Forelimb muscle (tissue), 1 donor: ENCODE data around the gene RSPH6A. TPM values are rescaled to one million over a fixed set of nuclear protein-coding genes. Genes with fewer than 3 reads are reported as not detected.
A peak's percentile ranks its signal among the peaks of the same experiment; 100 is the strongest.
"Not testable (repeated sequence)": the region's sequence is repeated elsewhere in the genome, so short reads cannot be mapped to it uniquely, and the experiment has no call there.

Experiments
- DNase-seq: peaks from one replicate; pipeline ENCODE4 v3.0.0-alpha.2; 2013; ENCODE audit warnings: low read depth
- polyA plus RNA-seq: library from polyadenylated mRNA; unstranded; fragments of 120-200 nt; gene quantifications from one replicate; pipeline ENCODE4 v1.2.1, GENCODE V29; 2013; ENCODE audit not compliant: insufficient read length

Gene RSPH6A
- polyA plus RNA-seq, 1 donor, result not detected

DNA sequence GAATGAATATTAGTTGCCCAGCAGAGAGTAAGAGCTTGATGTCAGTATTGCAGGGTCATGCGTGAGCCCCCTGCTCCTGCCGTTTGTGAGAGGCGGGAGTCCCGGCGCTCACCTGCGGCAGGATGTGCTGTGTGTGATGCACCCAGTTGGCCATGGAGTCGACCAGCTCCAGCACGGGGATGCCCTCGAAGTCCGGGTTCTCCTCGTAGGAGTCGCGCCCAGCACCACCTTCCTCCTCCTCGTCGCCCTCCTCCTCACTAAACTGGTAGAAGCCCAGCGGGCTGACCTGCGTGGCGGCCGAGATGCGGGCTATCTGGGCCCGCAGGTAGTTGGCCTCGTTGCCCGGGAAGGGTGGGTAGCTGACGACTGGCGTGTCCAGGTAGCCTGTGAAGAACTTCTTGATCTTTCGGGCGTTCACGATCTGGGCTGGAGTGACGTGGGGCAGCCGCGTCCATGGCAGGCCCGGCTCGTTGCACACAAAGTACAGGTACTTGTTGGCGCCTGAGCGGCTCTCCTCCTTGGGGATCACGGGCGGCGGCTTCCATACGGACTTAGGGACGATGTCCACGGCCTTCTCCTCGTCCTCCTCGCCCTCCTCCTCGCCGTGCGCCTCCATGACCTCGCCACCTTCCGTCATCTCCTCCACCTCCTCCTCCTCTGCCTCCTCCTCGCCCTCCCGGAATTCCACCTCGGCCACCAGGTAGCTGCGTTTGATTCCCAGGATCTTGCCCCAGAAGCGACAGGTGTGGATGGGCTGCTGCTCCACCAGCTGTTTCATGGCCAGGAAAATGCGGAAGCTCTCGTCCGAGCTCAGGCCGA, 10.8 kb downstream of the RSPH6A start:
- no peak for DNase-seq

- DNase-seq, result no peak
These were observed 13.4 kb downstream of the RSPH6A start for GRCh38 chr19:45801603-45802175.

- no peak for DNase-seq
These were observed 15.0 kb downstream of the RSPH6A start for GRCh38 chr19:45800070-45800553.

DNA sequence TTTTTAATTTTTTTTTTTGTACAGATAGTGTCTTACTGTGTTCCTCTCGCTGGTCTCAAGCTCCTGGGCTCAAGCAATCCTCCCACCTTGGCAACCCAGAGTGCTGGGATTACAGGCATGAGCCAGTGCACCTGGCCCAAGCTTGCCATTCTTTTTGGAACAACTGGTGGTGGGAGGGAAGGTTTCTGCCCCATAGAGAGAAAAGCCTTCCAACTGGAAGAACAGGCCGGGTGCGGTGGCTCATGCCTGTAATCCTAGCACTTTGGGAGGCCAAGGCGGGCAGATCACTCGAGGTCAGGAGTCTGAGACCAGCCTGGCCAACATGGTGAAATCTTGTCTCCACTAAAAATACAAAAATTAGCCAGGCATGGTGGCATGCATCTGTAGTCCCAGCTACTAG, 15.6 kb downstream of the RSPH6A start:
- DNase-seq, result not testable (repeated sequence)

DNA sequence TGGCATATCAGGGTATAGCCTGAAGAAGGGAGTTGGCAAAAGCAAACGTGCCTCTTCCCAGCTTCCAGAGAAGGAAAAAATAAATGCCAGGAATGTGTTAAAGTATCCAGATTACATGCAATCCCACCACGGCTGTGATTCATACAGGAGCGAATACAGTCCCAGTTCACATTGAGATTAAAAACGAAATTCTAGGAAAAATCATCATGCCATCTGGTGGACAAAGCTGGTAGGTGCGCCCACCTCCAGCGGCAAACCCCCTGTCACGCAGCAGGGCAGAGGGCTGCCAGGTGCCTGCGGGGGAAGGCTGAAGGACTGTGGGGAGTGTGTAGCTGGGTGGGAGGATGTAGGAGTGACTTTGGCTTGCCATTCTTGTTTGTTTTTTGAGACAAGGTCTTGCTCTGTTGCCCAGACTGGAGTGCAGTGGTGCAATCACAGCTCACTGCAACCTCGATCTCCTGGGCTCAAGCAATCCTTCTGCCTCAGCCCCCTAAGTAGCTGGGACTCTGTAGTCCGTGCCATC, 16.1 kb downstream of the RSPH6A start:
- no peak for DNase-seq

DNA sequence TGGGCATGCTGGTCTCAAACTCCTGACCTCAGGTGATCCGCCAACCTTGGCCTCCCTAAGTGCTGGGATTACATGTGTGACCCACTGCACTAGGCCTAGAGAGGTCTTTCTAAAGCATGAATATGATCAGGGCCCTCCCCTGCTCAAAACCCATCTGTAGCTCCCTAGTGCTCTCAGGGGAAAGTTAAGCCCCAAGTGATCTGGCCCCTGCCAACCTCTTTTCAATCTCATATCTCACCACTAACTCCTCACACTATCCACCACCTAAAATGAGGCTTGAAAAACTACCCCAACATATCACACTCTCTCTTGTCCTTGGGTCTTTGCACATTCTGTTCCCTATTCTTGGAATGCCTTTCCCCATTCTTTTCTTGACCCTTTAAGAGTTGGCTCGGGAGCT, 20.5 kb downstream of the RSPH6A start:
- DNase-seq, result no peak

GRCh38 chr19:45793876-45794275, 21.2 kb downstream of the RSPH6A start:
- no peak for DNase-seq

- no peak for DNase-seq
These were observed 21.9 kb downstream of the RSPH6A start for GRCh38 chr19:45793178-45793564.

DNA sequence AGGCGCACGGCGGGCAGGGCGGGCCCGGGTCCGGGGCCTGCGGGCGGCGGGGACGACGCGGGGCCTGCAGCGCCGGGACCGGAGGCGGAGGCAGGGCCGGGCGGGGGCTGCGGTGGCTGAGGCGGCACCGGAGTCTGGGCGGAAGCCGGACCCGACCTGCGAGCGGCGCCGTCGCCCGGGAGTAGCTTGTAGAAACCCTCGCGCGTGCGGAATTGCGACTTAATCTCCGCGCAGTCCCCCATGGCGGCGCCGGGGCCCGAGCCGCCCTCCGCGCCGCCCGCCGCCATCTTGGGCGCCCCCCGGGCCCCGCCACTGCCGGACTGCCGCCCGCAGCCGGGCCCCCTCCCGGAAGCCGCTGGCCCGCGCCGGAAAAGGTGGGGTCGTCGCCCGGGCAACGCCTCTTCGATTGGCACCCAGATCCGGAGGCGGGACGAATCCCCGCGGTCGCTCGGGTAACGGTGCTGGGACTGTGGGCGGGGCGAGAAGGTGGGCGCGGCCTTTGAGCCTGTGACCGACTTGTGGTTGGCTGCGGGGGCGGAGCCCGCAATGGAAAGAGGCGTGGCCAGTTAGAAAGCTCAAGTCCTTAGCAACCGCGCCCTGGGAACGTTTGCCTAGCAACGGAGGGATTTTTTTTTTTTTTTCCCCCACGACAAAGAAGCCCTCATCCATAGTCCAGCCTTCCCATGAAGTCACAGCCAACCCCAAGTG, 22.5 kb downstream of the RSPH6A start, which contains the start of gene DMWD:
Gene DMWD, minus strand, starts transcription at position 376 of the 708 bp plus-strand sequence. Its CDS starts 89 bp downstream, at position 287.
- DNase-seq, result peak; percentile 95

DNA sequence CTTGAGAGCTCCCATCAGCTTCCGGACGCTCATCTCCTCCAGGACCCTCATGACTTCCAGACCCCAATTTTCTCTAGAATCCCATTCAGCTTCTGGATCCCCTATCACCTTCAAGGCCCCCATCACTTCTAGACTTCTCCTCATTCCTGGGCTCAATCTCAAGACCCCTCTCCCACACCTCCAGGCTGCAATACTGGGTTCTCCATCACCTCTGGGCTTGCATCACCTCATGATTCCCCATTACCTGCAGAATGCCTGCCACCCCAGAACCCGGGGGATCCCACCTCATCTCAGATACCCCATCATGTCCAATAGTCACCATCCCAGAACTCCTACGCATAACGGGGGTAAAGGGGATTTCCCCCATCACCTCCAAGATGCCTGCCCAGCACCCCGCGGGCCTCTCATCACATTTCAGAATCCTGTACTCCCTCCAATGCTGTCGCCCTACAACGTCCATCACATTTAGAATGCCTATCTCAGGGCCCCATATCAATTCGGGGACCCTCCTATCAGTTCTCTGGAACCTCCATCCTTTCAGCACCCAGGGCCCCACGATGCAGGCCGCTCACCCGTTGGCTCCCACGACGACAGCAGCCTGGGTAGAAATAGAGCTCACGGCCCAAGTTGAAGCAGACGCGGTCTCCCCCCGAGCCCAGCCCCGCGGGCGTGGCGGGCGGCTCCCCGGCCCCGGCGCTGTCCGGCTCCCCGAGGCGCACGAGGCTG, 23.2 kb downstream of the RSPH6A start:
- no peak for DNase-seq

DNA sequence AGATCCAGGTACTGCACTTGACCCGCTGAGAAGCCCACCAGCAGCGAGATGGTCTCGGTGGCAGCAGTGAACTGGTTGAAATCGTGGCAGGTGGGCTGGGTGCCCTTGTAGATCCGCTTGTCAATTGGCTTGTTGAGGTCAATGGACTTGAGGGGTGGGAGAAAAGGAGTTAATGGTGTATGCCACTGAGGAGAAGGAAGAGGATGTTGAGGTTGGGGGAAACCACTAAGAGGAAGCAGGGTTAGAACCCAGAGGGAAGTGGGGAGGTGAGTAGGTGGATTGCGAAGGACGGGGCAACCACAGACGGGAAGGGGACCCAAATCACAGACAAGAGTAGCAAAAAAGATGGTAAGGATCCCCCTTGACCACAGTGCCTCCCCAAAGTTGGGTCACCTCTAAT, 24.2 kb downstream of the RSPH6A start:
- DNase-seq, result no peak

DNA sequence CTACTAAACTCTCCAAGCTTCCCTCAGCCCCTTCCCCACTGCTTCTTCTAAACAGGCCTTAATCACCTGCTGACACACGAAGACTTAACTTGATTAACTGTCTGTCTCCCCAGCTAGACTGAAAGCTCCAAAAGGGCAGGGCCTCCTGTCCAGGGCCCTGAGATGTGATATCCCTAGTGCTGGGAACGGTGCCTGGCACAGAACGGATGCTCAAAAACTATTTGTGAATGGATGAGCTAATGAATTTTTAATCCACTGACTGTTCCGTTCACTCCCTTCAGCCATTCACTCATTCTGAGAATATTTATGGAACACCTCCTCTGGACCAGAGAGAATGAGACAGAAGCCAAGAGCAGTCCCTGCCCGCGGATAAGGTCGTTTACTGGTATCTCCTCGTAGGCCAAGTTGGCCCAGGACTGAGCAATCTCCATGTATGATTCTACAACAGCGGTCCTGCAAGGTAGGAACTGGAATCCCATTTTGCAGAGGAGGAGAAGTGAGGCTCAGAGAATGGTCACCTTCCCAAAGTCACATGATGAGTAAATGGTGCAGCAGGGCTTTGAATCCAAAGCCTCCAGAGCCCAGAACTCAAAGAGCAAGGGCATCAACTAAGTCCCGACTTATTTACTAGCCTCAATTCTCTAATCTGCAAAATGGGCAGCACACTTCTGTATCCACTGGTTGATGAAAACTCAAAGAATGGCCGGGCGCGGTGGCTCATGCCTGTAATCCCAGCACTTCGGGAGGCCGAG, 25.9 kb downstream of the RSPH6A start:
- DNase-seq, result no peak

DNA sequence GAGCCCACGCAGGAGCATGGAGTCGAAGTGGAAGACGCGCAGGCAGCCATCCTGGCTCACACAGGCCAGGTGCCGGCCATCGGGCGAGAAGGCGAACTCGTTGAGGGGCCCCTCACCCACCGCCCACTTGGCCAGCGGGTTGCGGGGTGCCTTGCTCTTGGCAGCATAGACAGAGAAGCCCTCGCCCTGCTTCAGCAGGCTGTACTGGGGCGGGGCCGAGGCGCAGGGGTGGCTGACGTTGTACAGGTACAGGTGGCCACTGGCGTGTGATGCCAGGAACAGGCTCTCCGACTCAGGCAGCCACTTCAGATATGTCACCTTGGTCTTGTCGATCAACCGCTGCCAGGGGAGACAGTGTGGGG, 28.6 kb downstream of the RSPH6A start:
- no peak for DNase-seq

DNA sequence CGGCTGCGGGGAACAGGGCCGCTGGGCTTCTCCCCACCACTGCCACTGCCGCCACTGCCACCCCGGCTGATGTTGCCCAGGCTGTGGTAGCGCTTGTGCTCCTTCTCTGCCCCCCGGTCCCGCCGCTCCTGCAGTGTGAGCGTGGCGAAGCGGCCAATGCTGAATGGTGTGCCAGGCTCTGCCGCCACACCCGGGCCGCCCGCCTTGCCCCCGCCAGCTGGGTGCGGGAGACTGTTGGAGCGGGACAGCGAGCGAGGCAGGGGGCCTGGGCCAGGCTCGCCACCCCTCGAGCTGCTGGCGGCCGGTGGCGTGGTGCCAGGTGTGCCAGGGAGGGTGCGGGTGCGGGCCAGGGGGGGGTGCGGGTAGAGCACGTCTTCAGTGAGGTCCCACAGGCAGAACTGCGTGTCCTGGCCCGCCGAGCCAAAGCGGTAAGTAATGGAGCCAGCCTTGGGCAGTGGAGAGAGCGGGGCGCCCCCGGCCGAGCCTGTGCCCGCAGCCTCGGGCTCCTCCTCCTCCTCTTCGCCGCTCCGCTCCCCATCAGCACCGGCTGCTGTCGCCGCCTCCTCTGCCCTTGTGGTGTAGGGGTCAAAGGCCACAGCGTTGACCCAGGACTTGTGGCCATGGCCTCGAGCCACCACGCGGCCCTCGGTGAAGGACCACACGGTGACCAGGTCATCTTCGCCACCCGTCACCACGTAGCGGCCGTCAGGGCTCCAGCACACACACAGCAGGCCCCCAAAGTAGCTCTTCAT, 29.2 kb downstream of the RSPH6A start:
- no peak for DNase-seq

- DNase-seq, result no peak
These were observed 30.0 kb downstream of the RSPH6A start for GRCh38 chr19:45785097-45785496.

- no peak for DNase-seq
These were observed 31.0 kb downstream of the RSPH6A start for GRCh38 chr19:45784096-45784495.

GRCh38 chr19:45782820-45783785, 32.0 kb downstream of the RSPH6A start:
- no peak for DNase-seq

- DNase-seq, result no peak
These were observed 32.9 kb downstream of the RSPH6A start, which contains the start of gene DMPK for GRCh38 chr19:45782162-45782691. DMPK (minus strand) TSS chr19:45782490; CDS start chr19:45782352, 138 bp downstream.
